ENCODE results near the gene GHRL. TPM values are rescaled to one million over a fixed set of nuclear protein-coding genes. Genes with fewer than 3 reads are reported as not detected.

The GHRL gene
- polyA plus RNA-seq, 2 of the 4 experiments (the other 2 are of a cell fraction): not detected

GRCh38 chr3:10260211-10260701 lies 32.5 kb downstream of the GHRL start (continued):
- TF ChIP-seq HOXA7 (CRISPR knock-in tag; IDR thresholded peaks at IDR 0.05) (no peak), FOXS1 (CRISPR knock-in tag; IDR thresholded peaks at IDR 0.05) (no peak), NR3C1 (IDR thresholded peaks at IDR 0.05) (no peak)

- ChIA-PET POLR2A (interaction anchor here (0.5 kb wide), 1 partner anchor 94 kb away, joined by 5 read pairs; no protein-coding TSS in a partner anchor), CTCF (interaction anchor here (1.2 to 3.0 kb wide), 3 partner anchors 27 to 36 kb away, joined by 3 to 9 read pairs (median 3); no protein-coding TSS in a partner anchor)
- FAIRE-seq (no peak), ATAC-seq (no peak), DNase-seq (ENCODE audit: low read depth in 1 of 2, low spot score in 1 of 2) (no peak)
- Histone ChIP-seq H3K27ac (no peak overlapping the region), H3K4me2 (no peak overlapping the region), H3K9me3 (no peaks in the 10 kb centered on the region), H3K4me1 (no peaks in the 10 kb centered on the region), H3K4me3 (no peak overlapping the region)
- 89% methylated on average over 4 of the region's 4 CpGs for WGBS (ENCODE audit: missing lambda C conversion rate)
- TF ChIP-seq TP53 (CRISPR knock-in tag; IDR thresholded peaks at IDR 0.05): no peak
- no peak for TF ChIP-seq EHF (CRISPR knock-in tag; IDR thresholded peaks at IDR 0.05)
- TF ChIP-seq MAFK (IDR thresholded peaks at IDR 0.05; ENCODE audit: partially characterized antibody): no peak
- no peak for TF ChIP-seq ZSCAN20 (CRISPR knock-in tag; IDR thresholded peaks at IDR 0.05)
- TF ChIP-seq E2F6 (IDR thresholded peaks at IDR 0.05; ENCODE audit: borderline replicate concordance, low read depth): no peak
- TF ChIP-seq SMC3 (IDR thresholded peaks at IDR 0.05): no peak
- no peak for TF ChIP-seq NFE2L2 (conservative IDR thresholded peaks at IDR 0.05; ENCODE audit: low read length)
- no peak for TF ChIP-seq SREBF2 (IDR thresholded peaks at IDR 0.05)
- no peak for TF ChIP-seq BCL3 (IDR thresholded peaks at IDR 0.05)
- TF ChIP-seq EP300 (IDR thresholded peaks at IDR 0.05): no peak
- TF ChIP-seq REST (IDR thresholded peaks at IDR 0.05): no peak
- TF ChIP-seq HDAC2 (IDR thresholded peaks at IDR 0.05): no peak
- TF ChIP-seq RFX5 (IDR thresholded peaks at IDR 0.05): no peak
- no peak for TF ChIP-seq HES2 (IDR thresholded peaks at IDR 0.05)
- TF ChIP-seq CEBPB (IDR thresholded peaks at IDR 0.05): no peak
- TF ChIP-seq ESRRA (IDR thresholded peaks at IDR 0.05; ENCODE audit: borderline replicate concordance, low read length): no peak
- TF ChIP-seq ZNF302 (CRISPR knock-in tag; IDR thresholded peaks at IDR 0.05): no peak
Observed at GRCh38 chr3:10259798-10260197, 32.9 kb downstream of the GHRL start.

GRCh38 chr3:10259036-10259435 lies 33.7 kb downstream of the GHRL start:
- Histone ChIP-seq H3K4me3 (no peak overlapping the region), H3K4me2 (no peak overlapping the region), H3K9me3 (no peaks in the 10 kb centered on the region), H3K4me1 (no peaks in the 10 kb centered on the region), H3K27ac (no peak overlapping the region)
- CTCF ChIA-PET: interaction anchor here (0.6 to 3.0 kb wide), 4 partner anchors 28 to 83 kb away, joined by 3 to 9 read pairs (median 3); no protein-coding TSS in a partner anchor
- no peak for DNase-seq (ENCODE audit: low read depth in 1 of 2, low spot score in 1 of 2)
- 97% methylated on average over 7 of the region's 7 CpGs for WGBS (ENCODE audit: missing lambda C conversion rate)
- ATAC-seq: no peak
- no peak for FAIRE-seq
- POLR2A ChIA-PET: interaction anchor here (0.5 kb wide), 1 partner anchor 93 kb away, joined by 5 read pairs; no protein-coding TSS in a partner anchor
- TF ChIP-seq HOXB5 (CRISPR knock-in tag; IDR thresholded peaks at IDR 0.05): no peak
- no peak for TF ChIP-seq MAZ (IDR thresholded peaks at IDR 0.05; ENCODE audit: borderline replicate concordance, low read depth, low read length)
- no peak for TF ChIP-seq NFE2L2 (conservative IDR thresholded peaks at IDR 0.05; ENCODE audit: low read length)
- no peak for TF ChIP-seq BHLHE40 (IDR thresholded peaks at IDR 0.05; ENCODE audit: low read depth, low read length)
- TF ChIP-seq MAX (IDR thresholded peaks at IDR 0.05): no peak
- TF ChIP-seq POLR2AphosphoS2 (conservative IDR thresholded peaks at IDR 0.05; ENCODE audit: low read length): no peak
- no peak for TF ChIP-seq NPAS2 (CRISPR knock-in tag; IDR thresholded peaks at IDR 0.05; ENCODE audit: borderline replicate concordance)
- no peak for TF ChIP-seq E2F6 (IDR thresholded peaks at IDR 0.05; ENCODE audit: borderline replicate concordance, low read depth)
- TF ChIP-seq JUNB (IDR thresholded peaks at IDR 0.05): no peak
- TF ChIP-seq NR3C1 (IDR thresholded peaks at IDR 0.05): no peak
- TF ChIP-seq HEYL (CRISPR knock-in tag; IDR thresholded peaks at IDR 0.05): no peak
- TF ChIP-seq CHD2 (IDR thresholded peaks at IDR 0.05; ENCODE audit: low read length, partially characterized antibody): no peak
- TF ChIP-seq FOXS1 (CRISPR knock-in tag; IDR thresholded peaks at IDR 0.05): no peak
- no peak for TF ChIP-seq BCL3 (IDR thresholded peaks at IDR 0.05)
- TF ChIP-seq SMC3 (IDR thresholded peaks at IDR 0.05): no peak
